HG03025 (cell line): Measurements from ENCODE around the gene NXF2.
"Not testable (repeated sequence)": the region's sequence is repeated elsewhere in the genome, so short reads cannot be mapped to it uniquely, and the experiment has no call there.

ENCODE experiments used
- ATAC-seq: cut with Tn5 transposase; IDR thresholded peaks from one replicate; pipeline ENCODE4 v1.9.1; 2021; ENCODE audit warnings: mild to moderate bottlenecking, moderate library complexity; ENCODE audit not compliant: unreplicated experiment, low FRiP score

NXF2 gene, protein sequence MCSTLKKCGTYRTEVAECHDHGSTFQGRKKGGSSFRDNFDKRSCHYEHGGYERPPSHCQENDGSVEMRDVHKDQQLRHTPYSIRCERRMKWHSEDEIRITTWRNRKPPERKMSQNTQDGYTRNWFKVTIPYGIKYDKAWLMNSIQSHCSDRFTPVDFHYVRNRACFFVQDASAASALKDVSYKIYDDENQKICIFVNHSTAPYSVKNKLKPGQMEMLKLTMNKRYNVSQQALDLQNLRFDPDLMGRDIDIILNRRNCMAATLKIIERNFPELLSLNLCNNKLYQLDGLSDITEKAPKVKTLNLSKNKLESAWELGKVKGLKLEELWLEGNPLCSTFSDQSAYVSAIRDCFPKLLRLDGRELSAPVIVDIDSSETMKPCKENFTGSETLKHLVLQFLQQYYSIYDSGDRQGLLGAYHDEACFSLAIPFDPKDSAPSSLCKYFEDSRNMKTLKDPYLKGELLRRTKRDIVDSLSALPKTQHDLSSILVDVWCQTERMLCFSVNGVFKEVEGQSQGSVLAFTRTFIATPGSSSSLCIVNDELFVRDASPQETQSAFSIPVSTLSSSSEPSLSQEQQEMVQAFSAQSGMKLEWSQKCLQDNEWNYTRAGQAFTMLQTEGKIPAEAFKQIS

DNA sequence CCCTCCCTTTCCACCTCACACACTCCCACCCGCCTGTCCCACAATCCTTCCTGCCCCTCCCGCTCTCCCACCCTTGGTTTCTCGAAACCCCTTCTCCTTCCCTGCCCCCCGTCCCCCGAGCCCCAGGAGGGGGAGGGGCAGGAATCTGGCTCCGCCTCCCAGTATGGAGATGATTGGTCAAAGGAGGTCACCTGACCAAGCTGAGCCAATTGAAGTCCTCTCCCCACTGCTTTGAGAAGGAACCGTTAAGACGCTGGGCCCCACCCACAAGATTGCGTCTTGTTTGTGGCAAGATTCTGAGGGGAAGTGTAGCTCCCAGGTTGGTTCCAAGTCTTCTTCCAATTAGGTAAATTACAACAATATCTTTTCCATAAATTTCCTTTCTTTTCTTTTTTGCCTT is at the start of gene NXF2:
TSS of gene NXF2 (plus strand) at position 275 of the 400 bp plus-strand sequence. CDS start 59,912 bp downstream, outside the sequence.
- not testable (repeated sequence) for ATAC-seq

DNA sequence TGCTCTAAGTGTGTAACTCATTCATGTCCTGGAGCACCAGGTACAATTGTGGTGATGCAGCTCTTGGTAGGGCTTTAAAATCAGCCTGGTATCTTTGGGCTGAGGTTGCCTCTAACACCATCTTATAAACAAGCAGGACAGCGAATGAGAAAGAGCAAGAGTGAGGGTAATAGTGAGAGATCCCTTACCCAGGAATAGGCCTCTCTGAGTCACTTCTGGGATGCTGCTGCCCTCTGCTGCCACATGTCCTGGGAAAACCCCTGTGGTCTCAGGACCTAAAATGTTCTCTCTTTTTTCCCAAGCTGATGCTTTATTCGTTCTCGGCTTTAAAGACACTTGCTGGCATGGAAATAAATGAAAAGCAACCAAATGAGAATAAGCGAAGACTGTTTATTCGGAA is 39.0 kb upstream of the NXF2 start:
- ATAC-seq, result not testable (repeated sequence)

DNA sequence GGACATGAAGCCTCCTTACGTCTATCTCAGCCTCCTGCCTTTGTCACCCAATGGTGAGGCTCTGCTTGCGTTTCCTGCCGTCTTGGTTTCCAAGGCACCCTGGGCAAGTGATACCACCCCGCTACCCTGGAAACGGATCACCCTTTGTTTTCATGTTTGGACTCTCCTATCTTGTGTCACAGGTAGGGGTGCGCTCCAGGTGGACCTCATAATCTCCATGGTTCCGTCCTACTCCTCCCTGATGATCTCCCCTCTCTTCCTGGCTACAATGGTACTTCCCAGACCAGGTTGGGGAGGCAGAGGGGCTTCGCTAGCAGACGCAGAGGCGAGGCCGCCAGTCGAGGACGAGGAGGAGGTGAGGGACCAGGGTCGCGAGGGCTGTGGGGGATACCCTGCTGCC is 32.0 kb upstream of the NXF2 start, which contains the start of gene TCP11X1:
TSS of gene TCP11X1 (plus strand) at position 316 of the 400 bp plus-strand sequence.
- not testable (repeated sequence) for ATAC-seq

DNA sequence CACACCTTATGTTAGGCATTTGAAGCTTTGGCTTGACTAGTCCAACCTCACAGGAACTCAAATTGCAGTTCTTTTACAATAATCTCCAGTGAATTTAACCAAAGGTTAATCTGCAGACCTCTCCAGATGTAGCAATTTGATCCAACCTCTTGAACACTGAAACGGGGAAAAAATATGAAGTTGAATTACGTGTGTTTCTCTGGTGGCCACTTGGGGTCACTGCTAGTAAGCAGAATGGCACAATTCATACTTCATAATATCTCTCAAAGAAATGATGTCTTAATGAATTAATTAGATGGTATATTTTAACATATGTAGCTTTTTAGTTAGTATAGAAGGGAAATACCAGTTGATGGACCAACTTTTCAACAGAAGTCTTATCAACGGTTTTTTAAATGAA is 30.5 kb upstream of the NXF2 start:
- ATAC-seq, result not testable (repeated sequence)

DNA sequence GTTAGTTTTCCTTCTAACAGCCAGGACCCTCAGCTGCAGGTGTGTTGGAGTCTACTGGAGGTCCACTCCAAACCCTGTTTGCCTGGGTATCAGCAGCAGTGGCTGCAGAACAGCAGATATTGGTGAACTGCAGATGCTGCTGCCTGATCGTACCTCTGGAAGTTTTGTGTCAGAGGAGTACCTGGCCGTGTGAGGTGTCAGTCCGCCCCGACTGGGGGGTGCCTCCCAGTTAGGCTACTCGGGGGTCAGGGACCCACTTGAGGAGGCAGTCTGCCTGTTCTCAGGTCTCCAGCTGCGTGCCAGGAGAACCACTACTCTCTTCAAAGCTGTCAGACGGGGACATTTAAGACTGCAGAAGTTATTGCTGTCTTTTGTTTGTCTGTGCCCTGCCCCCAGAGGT is 11.3 kb upstream of the NXF2 start:
- not testable (repeated sequence) for ATAC-seq

DNA sequence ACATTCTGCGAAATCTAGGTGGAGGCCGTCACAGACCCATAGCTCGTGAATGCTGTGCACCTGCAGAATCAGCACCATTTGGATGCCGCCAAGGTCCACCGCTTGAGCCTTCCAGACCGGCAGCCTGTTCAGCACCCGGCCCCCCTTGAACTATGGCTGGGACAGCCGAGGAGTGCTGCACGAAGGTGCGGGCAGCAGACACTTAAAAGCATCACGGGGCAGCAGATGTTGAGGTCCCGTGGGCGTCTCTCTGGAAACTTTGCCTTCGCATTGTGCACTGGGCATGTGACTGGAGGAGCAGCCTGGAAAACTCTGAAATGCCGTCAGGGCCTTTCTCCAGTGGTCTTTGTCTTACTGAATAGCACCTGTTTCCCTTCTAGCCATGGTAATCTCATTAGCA is 6.7 kb upstream of the NXF2 start:
- not testable (repeated sequence) for ATAC-seq

DNA sequence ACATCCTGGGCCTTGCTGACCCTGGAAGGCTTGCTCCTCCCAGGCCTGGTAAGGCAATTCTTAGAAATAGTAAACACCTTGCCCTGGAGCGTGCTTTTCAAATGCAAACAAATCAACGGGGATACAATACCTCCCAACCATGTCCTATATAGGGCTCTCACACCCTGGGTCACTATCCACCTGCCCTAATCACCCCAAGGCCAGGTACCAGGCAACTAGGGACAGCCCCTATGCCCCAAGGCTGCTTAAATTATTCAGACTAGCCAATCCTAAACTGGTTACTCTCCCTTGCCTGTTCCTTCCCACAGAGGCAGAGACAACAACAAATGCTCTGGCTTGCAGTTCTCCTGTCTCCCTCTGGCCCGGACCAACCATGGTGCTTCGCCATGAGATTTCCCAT is 25.3 kb downstream of the NXF2 start:
- not testable (repeated sequence) for ATAC-seq

DNA sequence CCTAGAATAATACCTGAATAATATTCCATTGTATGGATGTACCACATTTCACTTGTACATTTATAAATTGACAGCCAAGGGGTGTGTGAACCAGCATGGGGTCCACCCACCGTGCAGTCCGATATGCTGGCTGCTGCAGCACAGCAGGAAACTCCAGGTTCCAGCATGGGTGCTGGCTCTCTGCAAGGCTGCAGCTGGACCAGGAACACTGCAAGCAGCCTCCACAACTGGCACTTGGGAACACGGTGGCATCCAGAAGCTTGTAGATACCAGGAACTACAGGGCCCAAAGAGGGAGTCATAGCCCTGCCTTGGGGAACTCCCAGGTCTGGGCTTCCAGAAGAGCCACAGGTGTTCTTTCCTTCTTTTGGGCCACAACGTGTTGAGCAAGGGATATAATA is 91.2 kb downstream of the NXF2 start:
- ATAC-seq, result no peak

DNA sequence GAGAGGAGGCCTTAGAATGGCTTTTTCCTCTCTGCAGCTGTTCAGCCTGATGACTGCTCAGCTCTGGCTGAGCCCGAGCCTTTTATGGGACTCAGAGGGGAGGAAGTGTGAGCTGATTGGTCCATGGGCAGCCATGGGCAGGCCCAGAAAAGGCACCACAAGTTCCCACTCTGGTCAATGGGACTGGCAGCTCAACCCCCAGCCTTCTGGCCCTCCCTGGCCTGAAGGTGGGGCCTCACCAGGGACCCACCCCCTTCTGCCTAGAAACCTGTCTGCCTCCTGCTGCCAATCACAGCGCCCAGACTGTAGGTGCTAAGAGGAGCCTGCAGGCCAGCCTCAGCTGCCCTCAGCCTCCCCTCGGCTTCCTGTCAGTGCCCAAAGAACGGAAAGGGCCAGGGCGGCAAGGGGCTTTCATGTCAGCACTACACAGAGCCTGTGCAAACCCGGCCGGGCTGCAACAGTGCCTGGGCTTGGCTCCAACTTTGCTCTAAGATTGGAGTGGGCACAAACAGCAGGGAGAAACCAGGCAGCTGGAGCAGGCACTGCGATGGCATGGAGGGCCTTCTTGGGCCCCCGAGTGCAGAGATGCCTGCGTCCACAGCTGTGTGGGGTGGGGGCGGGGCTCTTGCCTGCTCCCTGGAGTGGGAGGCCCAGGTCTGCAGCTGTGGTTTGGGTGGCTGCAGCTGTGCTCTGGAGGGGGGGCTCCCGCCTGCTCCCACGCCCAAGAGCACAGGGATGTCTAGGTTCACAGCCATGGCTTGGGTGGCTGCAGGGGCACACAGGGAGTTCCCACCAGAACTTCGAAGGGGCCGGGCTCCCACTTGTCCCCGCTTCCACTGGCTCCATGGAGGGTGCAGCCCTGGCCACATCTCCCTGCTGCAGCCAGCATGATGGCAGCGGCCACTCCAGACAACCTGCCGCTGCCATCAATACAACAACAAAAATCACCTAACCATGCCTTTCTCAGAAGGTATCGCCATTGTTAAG is 92.6 kb downstream of the NXF2 start:
- no peak for ATAC-seq

DNA sequence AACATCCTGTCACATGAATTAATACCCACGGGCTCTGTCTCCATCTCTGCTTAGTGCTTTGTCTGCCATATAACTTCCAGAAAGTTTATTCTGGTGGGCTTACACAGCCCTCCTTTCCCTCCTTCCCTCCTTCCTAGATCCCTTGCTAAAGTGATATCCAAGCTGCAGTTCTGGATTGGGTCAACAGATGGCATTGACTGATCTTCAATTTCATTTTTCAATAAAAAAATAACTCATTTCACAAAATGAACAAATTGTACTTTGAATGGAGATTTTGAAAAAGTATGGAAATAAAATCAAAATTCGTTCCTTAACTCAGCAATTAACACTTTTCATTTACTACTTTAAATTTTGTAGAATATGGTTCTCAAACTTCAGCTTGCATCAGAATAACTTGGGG is 94.9 kb downstream of the NXF2 start:
- ATAC-seq, result no peak

DNA sequence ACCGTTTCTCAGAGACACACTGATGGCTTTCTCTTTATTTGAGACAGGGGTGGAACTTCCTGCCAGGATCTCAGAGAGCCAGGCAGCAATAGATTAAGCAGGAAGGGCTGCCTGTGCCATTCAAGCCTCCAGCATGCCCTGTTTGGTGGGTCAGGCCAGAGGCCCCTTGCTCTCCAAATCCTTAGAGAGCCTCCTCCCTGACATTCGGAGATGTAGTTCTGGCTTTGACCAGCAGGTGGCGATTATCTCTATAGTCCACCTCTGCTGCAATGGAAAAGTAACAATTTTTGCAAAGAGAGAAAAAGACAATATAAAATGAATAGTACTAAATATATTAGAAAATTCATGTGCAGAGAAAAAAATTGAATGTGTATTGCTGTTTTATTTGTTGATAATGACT is 98.9 kb downstream of the NXF2 start:
- ATAC-seq, result no peak
